A549 (cell line): ENCODE data around the gene TUBB3. TPM values are rescaled to one million over a fixed set of nuclear protein-coding genes. Genes with fewer than 3 reads are reported as not detected.
"Not testable (repeated sequence)": the region's sequence is repeated elsewhere in the genome, so short reads cannot be mapped to it uniquely, and the experiment has no call there.

Source experiments
- ATAC-seq, 2 experiments: fragments of 200-7000 bp in 1 of 2; fragments of >200 bp in 1 of 2; cut with Nextera tagmentation in 1 of 2; cut with Tn5 transposase in 1 of 2; 3 replicates each; pipeline versions ENCODE4 v1.8.0 to v1.9.1; 2018 to 2020; ENCODE audit warnings: mild to moderate bottlenecking in 1 of 2, moderate library complexity in 1 of 2
- CTCF ChIA-PET: fragments of 300-600 bp; sonication (Branson Sonifier 250); formaldehyde crosslinking; extraction: SDS; loops from one replicate; lab custom pipeline; 2021; ENCODE audit warnings: antibody characterized with exemption, inconsistent platforms; lab: Yijun Ruan, JAX
- POLR2A ChIA-PET: fragments of 350-600 bp; formaldehyde crosslinking; extraction: SDS; loops from one replicate; lab custom pipeline; 2021; ENCODE audit warnings: antibody characterized with exemption, inconsistent platforms; lab: Yijun Ruan, JAX
- DNase-seq, 2 experiments: peaks; one replicate each; pipeline versions ENCODE4 v3.0.0 to v3.0.0-alpha.2; 2011 to 2016; ENCODE audit warnings: low read depth in 1 of 2, low spot score in 1 of 2
- FAIRE-seq: peaks from 2 replicates; lab custom pipeline; 2011; peaks lifted over from hg19 to GRCh38; lab: Jason Lieb, UNC
- H3K27ac ChIP-seq, 2 experiments: fragments of >200 bp; sonication (Bioruptor Twin); formaldehyde crosslinking; 3 replicates each; pipeline ENCODE4 v1.5.1; 2016 to 2017
- H3K4me1 ChIP-seq: fragments of >200 bp; sonication (Bioruptor Twin); formaldehyde crosslinking; 3 replicates; pipeline ENCODE4 v1.6.1; 2016
- H3K4me2 ChIP-seq: fragments of >200 bp; sonication (Bioruptor Twin); formaldehyde crosslinking; 3 replicates; pipeline ENCODE4 v1.6.1; 2016
- H3K4me3 ChIP-seq: fragments of >200 bp; sonication (Bioruptor Twin); formaldehyde crosslinking; 3 replicates; pipeline ENCODE4 v1.5.1; 2016
- H3K9me3 ChIP-seq: fragments of >200 bp; sonication (Bioruptor Twin); formaldehyde crosslinking; 3 replicates; pipeline ENCODE4 v1.6.1; 2016
- ATOH8 ChIP-seq: fragments of 250-450 bp; sonication (Bioruptor Pico); IDR thresholded peaks from 2 replicates; pipeline ENCODE4 v1.5.0; 2020; ENCODE audit warnings: low read depth, mild to moderate bottlenecking, moderate library complexity
- CBX2 ChIP-seq: fragments of 200-600 bp; sonication (generic); IDR thresholded peaks from 2 replicates; pipeline ENCODE4 v1.6.1; 2016; ENCODE audit warnings: low read depth, mild to moderate bottlenecking, borderline replicate concordance
- CHD2 ChIP-seq: fragments of 150-350 bp; IDR thresholded peaks from 2 replicates; pipeline ENCODE4 v1.6.1; 2014; ENCODE audit warnings: low read length; ENCODE audit not compliant: partially characterized antibody
- EHF ChIP-seq: fragments of 250-450 bp; sonication (Bioruptor Pico); IDR thresholded peaks from 2 replicates; pipeline ENCODE4 v1.5.0; 2020; ENCODE audit warnings: mild to moderate bottlenecking
- HOXA7 ChIP-seq: fragments of 250-450 bp; sonication (Bioruptor Pico); IDR thresholded peaks from 2 replicates; pipeline ENCODE4 v1.5.0; 2020; ENCODE audit warnings: mild to moderate bottlenecking, moderate library complexity
- KDM5A ChIP-seq: fragments of 200-600 bp; sonication (generic); IDR thresholded peaks from 2 replicates; pipeline ENCODE4 v1.6.1; 2016; ENCODE audit warnings: antibody characterized with exemption, mild to moderate bottlenecking
- MAX ChIP-seq: IDR thresholded peaks from 2 replicates; pipeline ENCODE4 v1.6.1; 2012
- MYC ChIP-seq: IDR thresholded peaks from 2 replicates; pipeline ENCODE4 v1.6.1; 2012; ENCODE audit warnings: mild to moderate bottlenecking, inconsistent platforms, low read length, improper control_type of control experiment, borderline replicate concordance
- PBX3 ChIP-seq: IDR thresholded peaks from 2 replicates; pipeline ENCODE4 v1.6.1; 2012
- RAD21 ChIP-seq, 2 experiments: fragments of >200 bp in 1 of 2; sonication (Bioruptor Twin) in 1 of 2; formaldehyde crosslinking in 1 of 2; IDR thresholded peaks in 1 of 2; conservative IDR thresholded peaks in 1 of 2; 2 replicates in 1 of 2; 3 replicates in 1 of 2; pipeline ENCODE4 v1.6.1; 2012 to 2018; ENCODE audit warnings: inconsistent platforms in 1 of 2
- RFX5 ChIP-seq: fragments of 450-650 bp; IDR thresholded peaks from 2 replicates; pipeline ENCODE4 v1.7.1; 2014; ENCODE audit warnings: antibody characterized with exemption, mild to moderate bottlenecking, moderate library complexity
- RNF2 ChIP-seq: fragments of 200-600 bp; sonication (generic); IDR thresholded peaks from 2 replicates; pipeline ENCODE4 v1.6.1; 2016; ENCODE audit warnings: low read depth, mild to moderate bottlenecking, antibody characterized with exemption, moderate library complexity, borderline replicate concordance
- TFCP2L1 ChIP-seq: fragments of 250-450 bp; sonication (Bioruptor Pico); IDR thresholded peaks from 2 replicates; pipeline ENCODE4 v1.5.0; 2021; ENCODE audit warnings: mild to moderate bottlenecking
- USF2 ChIP-seq: fragments of 450-650 bp; IDR thresholded peaks from 2 replicates; pipeline ENCODE4 v1.6.1; 2014; ENCODE audit warnings: antibody characterized with exemption
- WGBS: methylation state at CpG from one replicate; pipeline ENCODE4 v1.1.6; 2017; ENCODE audit errors: missing lambda C conversion rate; 5-methylcytosine and 5-hydroxymethylcytosine counted together
- polyA plus RNA-seq, 4 experiments: library from polyadenylated mRNA; depleted of rRNA in 3 of 4; stranded (reverse); fragments of >200 nt; fragmentation: RNase III in 1 of 4; extraction: RNeasy Plus Mini Kit Qiagen cat#74134 plus additional on column Dnase treatment in 1 of 4; gene quantifications; 2 replicates in 3 of 4; 3 replicates in 1 of 4; pipeline ENCODE4 v1.2.3, GENCODE V29; 2011 to 2017

TUBB3 gene
- polyA plus RNA-seq, 2 of the 4 experiments (the other 2 are of a cell fraction), result 48.9 to 163 TPM

GRCh38 chr16:89922884-89923639, at the start of gene TUBB3 (continued):
- TF ChIP-seq ATOH8 (CRISPR knock-in tag) (no peak), KDM5A (no peak)
- TF ChIP-seq, all 56 proteins: peak for 11

GRCh38 chr16:89873972-89874689, 49.0 kb upstream of the TUBB3 start:
- H3K4me1 ChIP-seq, result peaks cover 12% of the 10 kb centered on the region; the same call in 1 of the 3 replicates
- POLR2A ChIA-PET, result interaction anchor here (0.7 to 3.0 kb wide), 17 partner anchors 7 to 192 kb away, joined by 3 to 34 read pairs (median 5); partner anchors contain the start of genes MC1R, SPIRE2 and TUBB3
- peak overlapping the region; percentile 96 to 99 for H3K27ac ChIP-seq
- CTCF ChIA-PET, result interaction anchor here (2.9 to 5.7 kb wide), 2 partner anchors 12 to 44 kb away, joined by 7 to 79 read pairs; partner anchors contain the start of gene MC1R
- ATAC-seq (peak; percentile 62 to 82), FAIRE-seq (no peak), DNase-seq (peak; percentile 77 to 98)
- WGBS, result 16% methylated on average over 10 of the region's 61 CpGs
- no peaks in the 10 kb centered on the region for H3K9me3 ChIP-seq
- H3K4me2 ChIP-seq, result peak overlapping the region; percentile 95
- peak overlapping the region; percentile 85 for H3K4me3 ChIP-seq
- TF ChIP-seq RAD21 (conservative IDR thresholded peaks at IDR 0.05 in 1 of 2, IDR thresholded peaks at IDR 0.05 in 1 of 2) (no peak), TFCP2L1 (CRISPR knock-in tag) (peak; percentile 68; the same call in 1 of the 2 replicates), MYC (peak; percentile 92), CHD2 (no peak), PBX3 (0 out of 2 replicates have a peak, but pooled peaks have one; percentile 23), EHF (no peak), RFX5 (no peak), USF2 (peak; percentile 85), CBX2 (no peak), RNF2 (no peak), MAX (peak; percentile 91), HOXA7 (0 out of 2 replicates have a peak, but pooled peaks have one; percentile 66)

GRCh38 chr16:89879123-89879522, 44.0 kb upstream of the TUBB3 start:
- CTCF ChIA-PET, DNase-seq, ATAC-seq, H3K9me3 ChIP-seq, POLR2A ChIA-PET, H3K4me2 ChIP-seq, FAIRE-seq, H3K27ac ChIP-seq, H3K4me1 ChIP-seq, H3K4me3 ChIP-seq: not testable (repeated sequence)
- WGBS, result 97% methylated on average over 22 of the region's 28 CpGs
